NCI-H1417 (cell line): ENCODE data around the gene PRAMEF20.
A peak's percentile ranks its signal among the peaks of the same experiment; 100 is the strongest.
"Not testable (repeated sequence)": the region's sequence is repeated elsewhere in the genome, so short reads cannot be mapped to it uniquely, and the experiment has no call there.

Experiments used
- DNase-seq, 3 experiments: peaks; one replicate each; lab custom pipeline; 2025; lab: John Stamatoyannopoulos, UW

PRAMEF20 gene

GRCh38 chr1:13410150-13410549 lies at the start of gene PRAMEF20:
Gene PRAMEF20, plus strand, starts transcription at chr1:13410450. Its CDS starts 5,905 bp downstream, at chr1:13416355.
- DNase-seq: not testable (repeated sequence)

- DNase-seq: not testable (repeated sequence)
These were observed 47.9 kb upstream of the PRAMEF20 start for GRCh38 chr1:13362364-13362763.

GRCh38 chr1:13364928-13365327 lies 45.3 kb upstream of the PRAMEF20 start:
- not testable (repeated sequence) for DNase-seq

GRCh38 chr1:13366536-13366935 lies 43.7 kb upstream of the PRAMEF20 start:
- not testable (repeated sequence) for DNase-seq

DNA sequence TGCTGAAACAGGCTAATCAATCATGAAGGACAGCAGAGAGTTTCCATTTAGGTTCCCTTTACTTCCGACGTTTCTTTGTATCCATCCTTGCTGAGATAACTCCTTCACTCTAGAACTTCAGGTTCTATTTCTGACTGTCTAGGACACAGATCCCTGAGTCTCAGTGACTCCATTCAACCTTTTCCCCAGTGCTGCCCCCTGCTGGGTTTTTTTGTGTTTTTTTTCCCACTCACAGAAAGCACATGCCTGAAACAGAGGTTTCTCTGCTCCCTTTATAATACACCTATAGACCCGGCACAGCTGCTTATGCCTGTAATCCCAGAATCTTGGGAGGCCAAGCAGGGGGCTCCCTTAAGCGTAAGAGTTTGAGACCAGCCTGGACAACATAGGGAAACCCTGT lies 41.7 kb upstream of the PRAMEF20 start:
- DNase-seq: peak in 1 of 3 experiments; percentile 10

GRCh38 chr1:13378983-13379382 lies 31.3 kb upstream of the PRAMEF20 start:
- not testable (repeated sequence) for DNase-seq

DNA sequence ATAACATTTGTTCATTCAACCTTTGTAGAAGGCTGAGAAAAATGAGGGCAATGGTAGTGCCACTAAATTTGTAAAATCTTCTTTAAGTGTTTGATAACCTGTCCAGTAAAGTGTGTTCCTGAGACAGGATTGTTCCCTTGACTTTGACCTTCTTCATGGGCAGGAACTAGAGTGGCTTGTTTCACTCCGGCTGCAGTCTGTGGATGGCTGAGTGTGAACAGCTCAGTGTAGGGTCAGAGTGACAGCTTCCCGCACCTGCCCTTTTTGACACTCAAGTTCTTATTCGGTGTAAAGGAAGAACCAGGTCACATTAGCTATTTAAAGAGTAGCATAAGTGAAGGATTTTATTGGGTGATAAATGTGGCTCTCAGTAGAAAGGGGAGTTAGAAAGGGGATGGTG lies 29.9 kb upstream of the PRAMEF20 start:
- DNase-seq: not testable (repeated sequence)

GRCh38 chr1:13389332-13389731 lies 20.9 kb upstream of the PRAMEF20 start, which contains the start of gene PRAMEF17:
Gene PRAMEF17, plus strand, starts transcription at chr1:13389632. Its CDS starts 26 bp downstream, at chr1:13389658.
- DNase-seq: not testable (repeated sequence)

DNA sequence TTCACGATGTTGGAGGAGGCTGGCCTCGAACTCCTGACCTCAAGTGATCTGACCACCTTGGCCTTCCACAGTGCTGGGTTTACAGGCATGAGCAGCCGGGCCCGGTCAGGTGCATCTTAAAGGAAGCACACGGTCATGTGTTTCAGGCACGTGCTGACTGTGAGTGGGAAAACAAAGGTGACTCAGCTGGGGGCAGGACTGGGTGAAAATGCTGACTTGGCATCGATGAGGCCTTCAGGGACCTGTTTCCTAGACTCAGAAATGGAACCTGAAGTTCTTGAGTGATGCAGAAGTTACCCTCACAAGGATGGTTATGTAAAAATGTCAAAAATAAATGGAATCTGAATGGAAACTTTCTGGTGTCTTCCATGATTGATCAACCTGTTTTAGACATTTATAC lies 17.2 kb upstream of the PRAMEF20 start:
- not testable (repeated sequence) for DNase-seq

- not testable (repeated sequence) for DNase-seq
These were observed 15.5 kb upstream of the PRAMEF20 start for GRCh38 chr1:13394761-13395160.

- not testable (repeated sequence) for DNase-seq
These were observed 14.9 kb upstream of the PRAMEF20 start for GRCh38 chr1:13395311-13395710.

DNA sequence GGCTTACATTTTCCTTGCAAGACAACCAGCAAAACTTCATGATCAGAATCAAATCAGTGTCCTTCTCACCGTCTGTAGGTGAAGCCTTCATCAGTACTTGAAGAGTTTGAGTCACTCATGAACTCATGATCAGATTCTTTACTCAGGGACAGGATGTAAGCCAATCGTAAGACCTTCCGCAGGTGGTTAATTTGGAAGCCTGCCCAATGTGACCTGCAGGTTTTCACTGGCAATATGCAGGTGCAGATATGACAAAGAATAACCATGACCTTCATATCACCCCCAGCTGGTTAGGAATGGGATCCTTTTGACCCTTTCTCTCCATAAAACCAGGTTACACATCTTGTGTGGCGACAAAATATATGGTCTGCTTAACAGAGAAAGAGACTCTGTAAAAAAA lies 2.4 kb upstream of the PRAMEF20 start:
- no peak for DNase-seq

DNA sequence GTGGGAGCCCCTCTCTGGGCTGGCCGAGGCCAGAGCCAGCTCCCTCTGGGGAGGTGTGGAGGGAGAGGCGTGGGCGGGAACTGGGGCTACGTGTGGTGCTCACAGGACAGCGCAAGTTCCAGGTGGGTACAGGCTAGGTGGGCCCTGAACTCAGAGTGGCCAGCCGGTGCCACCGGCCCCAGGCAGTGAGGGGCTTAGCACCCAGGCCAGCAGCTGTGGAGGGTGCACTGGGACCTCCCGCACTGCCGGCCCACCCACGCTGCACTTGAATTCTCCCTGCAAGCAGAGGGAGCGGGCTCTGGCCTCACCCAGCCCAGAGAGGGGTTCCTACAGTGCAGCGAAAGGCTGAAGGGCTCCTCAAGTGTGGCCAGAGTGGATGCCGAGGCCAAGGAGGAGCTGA lies 20.2 kb downstream of the PRAMEF20 start:
- no peak for DNase-seq

- DNase-seq: no peak
These were observed 22.0 kb downstream of the PRAMEF20 start for GRCh38 chr1:13432251-13432650.

- not testable (repeated sequence) for DNase-seq
These were observed 23.6 kb downstream of the PRAMEF20 start for GRCh38 chr1:13433694-13434358.

DNA sequence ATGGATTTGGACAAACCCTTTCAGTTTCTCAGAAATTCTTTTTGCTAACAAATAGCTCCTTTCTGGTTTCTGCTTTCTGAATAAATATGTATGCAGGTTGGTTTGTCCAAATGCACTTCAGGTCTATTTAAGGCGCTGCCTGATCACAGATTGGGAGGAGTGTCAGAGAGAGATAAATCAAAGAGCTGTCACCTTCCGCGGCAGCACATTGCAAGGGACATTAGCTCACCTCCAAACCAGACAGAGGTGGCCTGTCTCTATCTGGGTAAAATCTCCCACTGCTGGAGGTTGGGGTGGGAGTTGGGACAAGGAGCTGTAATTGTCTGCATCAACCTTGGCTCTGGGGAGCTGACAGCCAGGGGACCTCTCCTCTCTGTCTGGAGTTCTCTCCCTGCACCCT lies 25.2 kb downstream of the PRAMEF20 start:
- peak in 1 of 3 experiments; percentile 1 for DNase-seq

DNA sequence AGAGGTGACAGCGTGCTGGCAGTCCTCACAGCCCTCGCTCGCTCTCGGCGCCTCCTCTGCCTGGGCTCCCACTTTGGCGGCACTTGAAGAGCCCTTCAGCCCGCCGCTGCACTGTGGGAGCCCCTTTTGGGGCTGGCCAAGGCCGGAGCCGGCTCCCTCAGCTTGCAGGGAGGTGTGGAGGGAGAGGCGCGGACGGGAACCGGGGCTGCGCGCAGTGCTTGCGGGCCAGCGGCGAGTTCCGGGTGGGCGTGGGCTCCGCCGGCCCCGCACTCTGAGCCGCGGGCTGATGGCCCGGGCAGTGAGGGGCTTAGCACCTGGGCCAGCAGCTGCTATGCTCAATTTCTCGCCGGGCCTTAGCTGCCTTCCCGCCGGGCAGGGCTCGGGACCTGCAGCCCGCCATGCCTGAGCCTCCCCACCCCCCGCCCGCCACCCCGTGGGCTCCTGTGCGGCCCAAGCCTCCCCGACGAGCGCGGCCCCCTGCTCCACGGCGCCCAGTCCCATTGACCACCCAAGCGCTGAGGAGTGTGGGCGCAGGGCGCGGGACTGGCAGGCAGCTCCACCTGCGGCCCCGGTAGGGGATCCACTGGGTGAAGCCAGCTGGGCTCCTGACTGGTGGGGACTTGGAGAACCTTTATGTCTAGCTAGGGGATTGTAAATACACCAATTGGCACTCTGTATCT lies 29.0 kb downstream of the PRAMEF20 start:
- DNase-seq: not testable (repeated sequence)

- no peak for DNase-seq
These were observed 33.2 kb downstream of the PRAMEF20 start for GRCh38 chr1:13443335-13443979.

DNA sequence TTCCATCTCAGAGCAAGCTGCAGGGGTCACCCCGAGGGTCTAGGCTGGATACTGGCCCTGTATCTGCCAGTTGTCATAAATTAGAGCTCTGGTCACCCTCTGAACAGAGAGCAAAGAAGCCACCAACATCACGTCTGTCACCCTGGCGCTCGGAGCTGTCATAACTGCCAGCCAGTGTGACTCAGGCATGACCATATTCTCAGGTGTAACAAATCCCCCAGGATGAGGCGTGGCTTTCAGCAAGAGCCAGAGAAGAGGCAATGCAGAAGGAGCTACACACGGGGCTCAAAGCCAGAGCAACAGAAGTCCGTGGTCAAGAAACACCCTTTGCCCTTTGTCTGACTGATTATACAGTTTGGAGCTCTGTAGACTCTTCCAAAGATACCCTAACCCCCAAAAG lies 40.0 kb downstream of the PRAMEF20 start:
- no peak for DNase-seq

GRCh38 chr1:13451399-13451965 lies 41.2 kb downstream of the PRAMEF20 start:
- no peak for DNase-seq

GRCh38 chr1:13456904-13457532 lies 46.8 kb downstream of the PRAMEF20 start:
- no peak for DNase-seq

DNA sequence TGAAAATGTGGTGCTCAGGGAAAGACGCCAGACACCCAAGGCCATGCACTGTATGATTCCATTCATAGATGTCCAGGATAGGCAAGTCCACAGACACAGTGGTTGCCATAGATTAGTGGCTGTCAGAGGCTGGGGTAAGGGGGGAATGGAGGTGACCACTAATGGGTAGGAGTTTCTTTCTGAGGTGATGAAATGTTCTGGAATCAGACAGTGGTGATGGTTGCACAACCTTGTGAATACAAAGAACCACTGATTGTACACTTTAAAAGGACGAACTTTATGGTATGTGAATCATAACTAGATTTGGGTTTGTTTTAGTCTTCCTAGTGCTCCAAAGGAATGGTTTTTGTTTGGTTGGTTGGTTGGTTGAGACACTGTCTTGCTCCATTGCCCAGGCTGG lies 51.7 kb downstream of the PRAMEF20 start:
- no peak for DNase-seq
